GM19397 (cell line): Measurements from ENCODE around the gene PPTC7.

Experiments
- ATAC-seq: cut with Tn5 transposase; IDR thresholded peaks from one replicate; pipeline ENCODE4 v1.9.1; 2021; ENCODE audit warnings: mild to moderate bottlenecking, moderate library complexity; ENCODE audit not compliant: unreplicated experiment

Gene PPTC7

GRCh38 chr12:110498984-110499706 is 84.0 kb downstream of the PPTC7 start:
- no peak for ATAC-seq
